Activated CD4-positive, alpha-beta T cell treated with anti-CD3 and anti-CD28 coated beads, Interleukin-10, Interleukin-2, amounts not matched to agents 100 ng/mL and 50 ng/mL, durations not matched to agents 16 hours and 8 hours (primary cell): ENCODE results near the gene MRPL27.
"Not testable (repeated sequence)": the region's sequence is repeated elsewhere in the genome, so short reads cannot be mapped to it uniquely, and the experiment has no call there.

Experiments used
- DNase-seq: peaks from one replicate; pipeline ENCODE4 v3.0.0-alpha.2; 2020

The MRPL27 gene

GRCh38 chr17:50339381-50339780, 33.6 kb downstream of the MRPL27 start:
- no peak for DNase-seq

- no peak for DNase-seq
These were observed 34.3 kb downstream of the MRPL27 start for GRCh38 chr17:50338645-50339044.

- DNase-seq: no peak
These were observed 35.0 kb downstream of the MRPL27 start for GRCh38 chr17:50337956-50338355.

- DNase-seq: not testable (repeated sequence)
These were observed 39.5 kb downstream of the MRPL27 start for GRCh38 chr17:50333291-50334057.

- no peak for DNase-seq
These were observed 40.8 kb downstream of the MRPL27 start for GRCh38 chr17:50332196-50332595.

GRCh38 chr17:50331085-50331791, 41.7 kb downstream of the MRPL27 start:
- peak; percentile 50 for DNase-seq

GRCh38 chr17:50330151-50330775, 42.7 kb downstream of the MRPL27 start:
- DNase-seq: no peak

GRCh38 chr17:50329716-50330115, 43.3 kb downstream of the MRPL27 start:
- DNase-seq: no peak

GRCh38 chr17:50328363-50329325, 44.3 kb downstream of the MRPL27 start:
- DNase-seq: no peak

GRCh38 chr17:50326831-50327364, 46.1 kb downstream of the MRPL27 start:
- peak; percentile 28 for DNase-seq

- no peak for DNase-seq
These were observed 47.1 kb downstream of the MRPL27 start for GRCh38 chr17:50325906-50326305.

GRCh38 chr17:50323060-50323459, 49.9 kb downstream of the MRPL27 start:
- no peak for DNase-seq

GRCh38 chr17:50322271-50322670, 50.7 kb downstream of the MRPL27 start:
- no peak for DNase-seq

- no peak for DNase-seq
These were observed 53.5 kb downstream of the MRPL27 start for GRCh38 chr17:50319306-50320004.

GRCh38 chr17:50318501-50319285, 54.3 kb downstream of the MRPL27 start:
- DNase-seq: no peak
